ENCODE measurements around the gene KIAA1755. TPM values are rescaled to one million over a fixed set of nuclear protein-coding genes. Genes with fewer than 3 reads are reported as not detected.

The KIAA1755 gene
- total and polyA plus RNA-seq, 11 donors = 2.1 to 6.7 (median 3.5) TPM

GRCh38 chr20:38167328-38167850, 93.1 kb downstream of the KIAA1755 start:
- 91 to 97% (median 95%) methylated on average over 8 of the region's 8 CpGs for WGBS, 4 donors
- intact Hi-C loops (cut with DNase I) = loop anchor here in 7 of 10 donors (2.0 to 10.0 kb wide), 8 partner anchors 50 to 111 kb away; no protein-coding TSS in a partner anchor
- peak overlapping the region in 11 of 12 donors; percentile 3 to 89 (median 58) for H3K27ac ChIP-seq
- H3K9me3 ChIP-seq = no peaks in the 10 kb centered on the region
- ATAC-seq (no peak), DNase-seq (no peak)
- no peak overlapping the region for H3K4me3 ChIP-seq
- TF ChIP-seq POLR2A (IDR thresholded peaks at IDR 0.05) (no peak), CTCF (IDR thresholded peaks at IDR 0.05) (no peak)
- H3K4me1 ChIP-seq = peaks cover 0 to 81% (median 35%) of the 10 kb centered on the region in 12 donors
- H3K27me3 ChIP-seq = no peaks in the 10 kb centered on the region
- no peaks in the 10 kb centered on the region for H3K36me3 ChIP-seq

GRCh38 chr20:38166703-38167233, 93.8 kb downstream of the KIAA1755 start:
- no peaks in the 10 kb centered on the region for H3K9me3 ChIP-seq
- intact Hi-C loops (cut with DNase I) = loop anchor here in 7 of 10 donors (2.0 to 10.0 kb wide), 8 partner anchors 51 to 110 kb away; no protein-coding TSS in a partner anchor
- no peak overlapping the region for H3K4me3 ChIP-seq
- peaks cover 0 to 3% (median 0%) of the 10 kb centered on the region in 9 donors for H3K36me3 ChIP-seq
- peaks cover 0 to 81% (median 41%) of the 10 kb centered on the region in 12 donors for H3K4me1 ChIP-seq
- ATAC-seq = no peak
- no peak for TF ChIP-seq POLR2A (IDR thresholded peaks at IDR 0.05)
- TF ChIP-seq CTCF (IDR thresholded peaks at IDR 0.05) = no peak
- DNase-seq = no peak
- peak overlapping the region in 4 of 12 donors; percentile 2 to 89 (median 36) for H3K27ac ChIP-seq
- no peaks in the 10 kb centered on the region for H3K27me3 ChIP-seq
- 76 to 82% (median 78%) methylated on average over 11 of the region's 11 CpGs for WGBS, 4 donors

- Histone ChIP-seq H3K27me3 (no peaks in the 10 kb centered on the region), H3K36me3 (peaks cover 0 to 10% (median 0%) of the 10 kb centered on the region in 9 donors), H3K27ac (peak overlapping the region in 2 of 12 donors; percentile 2 to 17), H3K9me3 (no peaks in the 10 kb centered on the region), H3K4me1 (peaks cover 0 to 83% (median 43%) of the 10 kb centered on the region in 12 donors), H3K4me3 (no peak overlapping the region)
- no peak for ATAC-seq
- 73 to 82% (median 80%) methylated on average over 11 of the region's 11 CpGs for WGBS, 4 donors
- no peak for DNase-seq
- no peak for TF ChIP-seq POLR2A (IDR thresholded peaks at IDR 0.05)
- TF ChIP-seq CTCF (IDR thresholded peaks at IDR 0.05) = no peak
- intact Hi-C loops (cut with DNase I) = loop anchor here (1.0 to 10.0 kb wide), 13 partner anchors 51 to 109 kb away; no protein-coding TSS in a partner anchor
Observed at GRCh38 chr20:38165966-38166702, 94.4 kb downstream of the KIAA1755 start.

Measured in heart left ventricle (tissue), 16 donors.